ENCODE measurements around the gene PTPN12.
A peak's percentile ranks its signal among the peaks of the same experiment; 100 is the strongest.
"Not testable (repeated sequence)": the region's sequence is repeated elsewhere in the genome, so short reads cannot be mapped to it uniquely, and the experiment has no call there.

PTPN12 gene

GRCh38 chr7:77537136-77537777 lies at the start of gene PTPN12:
TSS of gene PTPN12 (plus strand) at chr7:77537295. CDS start at chr7:77537547, 252 bp downstream.
- DNase-seq, result peak; percentile 80

- DNase-seq, result no peak
Observed at GRCh38 chr7:77488986-77489385, 48.1 kb upstream of the PTPN12 start.

- no peak for DNase-seq
Observed at GRCh38 chr7:77497079-77497478, 40.0 kb upstream of the PTPN12 start.

GRCh38 chr7:77498659-77499379 lies 38.3 kb upstream of the PTPN12 start:
- DNase-seq, result no peak

- DNase-seq, result no peak
Observed at GRCh38 chr7:77501192-77501515, 35.9 kb upstream of the PTPN12 start.

GRCh38 chr7:77504951-77505350 lies 32.1 kb upstream of the PTPN12 start:
- no peak for DNase-seq

- no peak for DNase-seq
Observed at GRCh38 chr7:77506899-77507298, 30.2 kb upstream of the PTPN12 start.

- not testable (repeated sequence) for DNase-seq
Observed at GRCh38 chr7:77513002-77513670, 24.0 kb upstream of the PTPN12 start.

GRCh38 chr7:77516085-77516484 lies 21.0 kb upstream of the PTPN12 start:
- no peak for DNase-seq

GRCh38 chr7:77520261-77520660 lies 16.8 kb upstream of the PTPN12 start:
- DNase-seq, result no peak

GRCh38 chr7:77521537-77521936 lies 15.6 kb upstream of the PTPN12 start:
- not testable (repeated sequence) for DNase-seq

- DNase-seq, result no peak
Observed at GRCh38 chr7:77524731-77525130, 12.4 kb upstream of the PTPN12 start.

- DNase-seq, result no peak
Observed at GRCh38 chr7:77525231-77525630, 11.9 kb upstream of the PTPN12 start.

- no peak for DNase-seq
Observed at GRCh38 chr7:77528368-77528767, 8.7 kb upstream of the PTPN12 start.

GRCh38 chr7:77529279-77529678 lies 7.8 kb upstream of the PTPN12 start:
- no peak for DNase-seq

GRCh38 chr7:77531038-77531437 lies 6.1 kb upstream of the PTPN12 start:
- DNase-seq, result no peak

- DNase-seq, result no peak
Observed at GRCh38 chr7:77532247-77532646, 4.8 kb upstream of the PTPN12 start.

GRCh38 chr7:77532732-77533131 lies 4.4 kb upstream of the PTPN12 start:
- not testable (repeated sequence) for DNase-seq

- DNase-seq, result not testable (repeated sequence)
Observed at GRCh38 chr7:77534046-77534445, 3.0 kb upstream of the PTPN12 start.

- DNase-seq, result no peak
Observed at GRCh38 chr7:77536017-77536412, 1.1 kb upstream of the PTPN12 start.

GRCh38 chr7:77536413-77537135 lies 521 bp upstream of the PTPN12 start:
- DNase-seq, result peak; percentile 96

- peak; percentile 17 for DNase-seq
Observed at GRCh38 chr7:77537778-77538280, 734 bp downstream of the PTPN12 start.

Data from COR-L47 (cell line).